GM10248 (cell line): ENCODE results near the gene PPM1G.
A peak's percentile ranks its signal among the peaks of the same experiment; 100 is the strongest.
"Not testable (repeated sequence)": the region's sequence is repeated elsewhere in the genome, so short reads cannot be mapped to it uniquely, and the experiment has no call there.

Experiments used
- CTCF ChIA-PET: fragments of 300-600 bp; sonication (Branson Sonifier 250); formaldehyde crosslinking; extraction: SDS; loops from one replicate; lab custom pipeline; 2021; ENCODE audit warnings: antibody characterized with exemption; lab: Yijun Ruan, JAX
- POLR2A ChIA-PET: fragments of 350-650 bp; sonication (Branson Sonifier 250); formaldehyde crosslinking; extraction: SDS; loops from one replicate; lab custom pipeline; 2020; ENCODE audit warnings: antibody characterized with exemption; lab: Yijun Ruan, JAX
- DNase-seq: peaks from one replicate; pipeline ENCODE4 v3.0.0; 2012; ENCODE audit errors: extremely low spot score
- TF ChIP-seq, protein P1 (sequence below): IDR thresholded peaks from 2 replicates; pipeline ENCODE4 v1.5.1; 2012; ENCODE audit warnings: mild to moderate bottlenecking, low read depth; ENCODE audit errors: extremely low read depth, missing control alignments, control extremely low read depth

PPM1G gene

DNA sequence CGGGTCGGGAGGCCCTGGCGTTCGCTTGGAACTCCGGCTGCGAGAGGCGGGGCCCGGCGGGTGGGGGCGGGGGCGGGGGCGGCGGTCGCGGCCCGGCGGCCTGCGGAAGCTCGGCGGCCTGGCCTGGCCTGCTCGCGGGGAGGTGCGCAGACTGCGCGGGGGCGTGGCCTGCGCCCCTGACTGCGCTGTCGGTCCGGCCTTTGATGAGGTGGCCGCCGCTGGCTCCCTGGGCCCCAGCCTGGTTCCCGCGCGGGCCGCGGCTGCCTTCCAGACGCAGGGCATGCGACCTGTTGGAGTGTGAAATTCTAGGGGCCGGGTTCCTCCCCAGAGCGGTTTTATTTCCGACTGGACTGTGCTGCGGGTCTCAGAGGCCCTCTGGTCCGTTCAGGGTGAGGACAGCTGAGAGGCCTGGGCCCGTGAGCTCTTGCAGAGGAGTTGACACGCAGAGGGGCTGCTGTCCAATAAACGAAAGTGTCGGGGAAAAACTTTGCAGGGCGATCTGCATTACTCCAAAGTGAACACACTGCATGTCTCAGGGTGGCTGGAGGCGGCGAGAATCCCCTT lies 19.7 kb upstream of the PPM1G start:
- POLR2A ChIA-PET: interaction anchor here (1.0 to 1.9 kb wide), 2 partner anchors 19 to 49 kb away, joined by 3 to 12 read pairs; partner anchors contain the start of gene PPM1G
- TF ChIP-seq, protein P1, sequence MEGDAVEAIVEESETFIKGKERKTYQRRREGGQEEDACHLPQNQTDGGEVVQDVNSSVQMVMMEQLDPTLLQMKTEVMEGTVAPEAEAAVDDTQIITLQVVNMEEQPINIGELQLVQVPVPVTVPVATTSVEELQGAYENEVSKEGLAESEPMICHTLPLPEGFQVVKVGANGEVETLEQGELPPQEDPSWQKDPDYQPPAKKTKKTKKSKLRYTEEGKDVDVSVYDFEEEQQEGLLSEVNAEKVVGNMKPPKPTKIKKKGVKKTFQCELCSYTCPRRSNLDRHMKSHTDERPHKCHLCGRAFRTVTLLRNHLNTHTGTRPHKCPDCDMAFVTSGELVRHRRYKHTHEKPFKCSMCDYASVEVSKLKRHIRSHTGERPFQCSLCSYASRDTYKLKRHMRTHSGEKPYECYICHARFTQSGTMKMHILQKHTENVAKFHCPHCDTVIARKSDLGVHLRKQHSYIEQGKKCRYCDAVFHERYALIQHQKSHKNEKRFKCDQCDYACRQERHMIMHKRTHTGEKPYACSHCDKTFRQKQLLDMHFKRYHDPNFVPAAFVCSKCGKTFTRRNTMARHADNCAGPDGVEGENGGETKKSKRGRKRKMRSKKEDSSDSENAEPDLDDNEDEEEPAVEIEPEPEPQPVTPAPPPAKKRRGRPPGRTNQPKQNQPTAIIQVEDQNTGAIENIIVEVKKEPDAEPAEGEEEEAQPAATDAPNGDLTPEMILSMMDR: no peak
- CTCF ChIA-PET: interaction anchor here (1.0 to 3.7 kb wide), 11 partner anchors 10 to 255 kb away, joined by 3 to 26 read pairs (median 5); partner anchors contain the start of gene PPM1G
- DNase-seq: peak; percentile 93

DNA sequence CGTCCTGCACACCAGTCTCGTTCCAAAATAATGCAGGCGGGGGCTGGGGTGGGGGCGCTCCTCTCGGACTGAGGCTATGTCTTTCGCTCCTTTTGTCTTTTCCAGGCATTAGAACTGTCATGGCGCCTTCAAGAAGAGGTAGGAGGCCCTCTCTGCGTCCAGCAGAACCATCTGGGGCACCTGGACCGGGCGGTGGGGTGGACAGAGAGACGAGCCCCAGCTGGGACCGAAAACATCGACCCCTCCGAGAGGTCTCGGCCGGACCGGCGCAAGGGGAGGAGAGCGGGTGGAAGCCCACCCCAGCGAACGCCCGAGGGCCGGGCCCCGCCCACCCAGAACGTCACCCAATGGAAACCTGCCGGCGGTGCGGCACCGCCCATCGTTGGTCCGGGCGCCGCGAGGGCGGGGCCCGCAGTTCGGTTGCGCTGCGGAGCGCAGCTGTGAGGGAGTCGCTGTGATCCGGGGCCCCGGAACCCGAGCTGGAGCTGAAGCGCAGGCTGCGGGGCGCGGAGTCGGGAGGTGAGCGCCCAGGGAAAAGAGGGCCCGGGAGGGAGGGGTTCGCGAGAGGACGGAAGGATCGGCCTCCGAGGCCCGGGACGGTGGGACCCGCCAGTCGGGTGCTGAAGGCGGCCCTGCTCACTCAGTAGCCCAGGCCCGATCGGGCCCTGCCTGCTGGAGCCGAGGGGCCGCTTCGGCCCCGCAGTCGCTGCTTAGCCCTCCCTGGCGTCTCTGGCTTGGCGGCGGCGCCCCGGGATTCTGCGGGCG lies 19.0 kb upstream of the PPM1G start, which contains the start of gene NRBP1:
NRBP1 (plus strand) TSS at position 419 of the 765 bp plus-strand sequence. CDS start 4,643 bp downstream, outside the sequence.
- ChIA-PET POLR2A (interaction anchor here (1.0 to 1.9 kb wide), 2 partner anchors 19 to 49 kb away, joined by 3 to 12 read pairs; partner anchors contain the start of gene PPM1G), CTCF (interaction anchor here (0.9 to 3.7 kb wide), 12 partner anchors 11 to 255 kb away, joined by 3 to 26 read pairs (median 4); partner anchors contain the start of genes EIF2B4 and PPM1G)
- DNase-seq: peak; percentile 97
- TF ChIP-seq, protein P1: peak; percentile 28

DNA sequence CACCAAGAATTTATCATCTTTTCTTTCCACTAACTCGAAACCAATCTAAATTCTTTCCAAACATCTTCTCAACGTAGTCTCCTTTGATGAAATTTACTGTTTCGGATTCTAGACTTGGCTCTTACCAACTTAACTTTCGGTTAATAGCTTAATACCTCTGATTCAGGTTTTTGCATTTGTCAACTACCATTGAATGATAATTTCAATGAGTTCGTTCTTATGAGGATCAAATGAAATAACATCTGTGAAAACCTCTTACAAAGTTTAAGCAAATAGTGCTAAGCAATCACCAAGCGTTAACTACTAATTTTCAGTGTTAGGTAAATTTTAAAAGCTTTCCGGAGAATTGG lies 18.4 kb upstream of the PPM1G start:
- CTCF ChIA-PET: interaction anchor here (0.9 to 3.7 kb wide), 7 partner anchors 12 to 256 kb away, joined by 3 to 14 read pairs (median 4); partner anchors contain the start of genes EIF2B4 and PPM1G
- POLR2A ChIA-PET: interaction anchor here (1.9 kb wide), 1 partner anchor 18 kb away, joined by 12 read pairs; the partner anchor contains the start of gene PPM1G
- TF ChIP-seq, protein P1: no peak
- DNase-seq: no peak

DNA sequence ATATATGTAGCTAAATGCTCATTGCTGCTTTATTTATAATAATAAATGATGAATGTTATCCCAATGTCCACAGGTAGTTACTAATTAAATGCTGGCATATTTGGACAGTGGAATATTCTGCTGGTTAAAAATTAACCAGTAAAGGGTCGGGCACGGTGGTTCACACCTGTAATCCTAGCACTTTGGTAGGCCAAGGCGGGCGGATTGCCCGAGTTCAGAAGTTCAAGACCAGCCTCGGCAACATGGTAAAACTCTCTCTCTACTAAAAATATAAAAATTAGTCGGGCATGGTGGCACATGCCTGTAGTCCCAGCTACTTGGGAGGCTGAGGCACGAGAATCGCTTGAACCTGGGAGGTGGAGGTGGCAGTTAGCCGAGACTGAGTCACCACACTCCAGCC lies 15.6 kb upstream of the PPM1G start:
- POLR2A ChIA-PET, DNase-seq: not testable (repeated sequence)
- CTCF ChIA-PET: interaction anchor here (1.4 to 1.9 kb wide), 3 partner anchors 11 to 259 kb away, joined by 3 to 4 read pairs (median 3); no protein-coding TSS in a partner anchor

DNA sequence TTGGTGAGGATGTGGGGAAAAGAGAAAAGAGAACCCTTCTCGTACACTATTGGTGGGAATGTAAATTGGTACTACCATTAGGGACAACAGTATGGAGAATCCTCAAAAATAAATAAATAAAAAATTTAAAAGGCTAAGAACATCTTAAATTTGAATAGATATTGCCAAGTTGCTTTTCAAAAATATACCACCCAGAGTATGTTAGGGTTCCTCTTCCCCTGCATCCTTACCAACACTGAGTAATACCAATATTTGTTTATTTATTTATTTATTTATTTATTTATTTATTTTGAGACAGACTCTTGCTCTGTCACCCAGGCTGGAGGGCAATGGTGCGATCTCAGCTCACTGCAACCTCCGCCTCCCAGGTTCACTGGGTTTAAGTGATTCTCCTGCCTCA lies 13.6 kb upstream of the PPM1G start:
- TF ChIP-seq, protein P1: no peak
- ChIA-PET POLR2A (no interaction called here), CTCF (interaction anchor here (1.2 kb wide), 1 partner anchor 9 kb away, joined by 3 read pairs; no protein-coding TSS in a partner anchor)
- DNase-seq: no peak

DNA sequence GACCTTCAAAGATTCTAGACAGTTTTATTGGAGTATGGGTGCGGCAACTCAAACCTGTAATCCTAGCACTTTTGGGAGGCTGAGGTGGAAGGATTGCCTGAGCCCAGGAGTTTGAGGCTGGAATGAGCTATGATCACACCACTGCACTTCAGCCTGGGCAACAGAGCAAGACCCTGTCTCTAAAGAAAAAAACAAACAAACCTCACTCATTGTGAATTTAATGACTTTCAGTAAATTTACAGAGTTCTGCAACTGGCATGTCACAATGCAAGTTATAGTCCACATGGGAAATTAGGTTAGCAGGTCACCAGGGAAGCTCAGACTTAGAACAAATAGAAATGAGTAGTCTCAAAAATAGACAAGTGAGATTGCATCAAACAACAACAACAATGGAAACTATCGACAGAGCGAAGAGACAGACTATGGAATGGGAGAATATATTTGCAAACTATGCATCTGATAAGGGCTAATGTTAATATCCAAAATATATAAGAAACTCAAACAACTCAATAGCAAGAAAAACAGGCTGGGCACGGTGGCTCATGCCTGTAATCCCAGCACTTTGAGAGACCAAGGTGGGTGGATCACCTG lies 12.4 kb upstream of the PPM1G start:
- ChIA-PET POLR2A (no interaction called here), CTCF (interaction anchor here (1.0 to 1.2 kb wide), 2 partner anchors 12 to 23 kb away, joined by 3 read pairs; no protein-coding TSS in a partner anchor)
- TF ChIP-seq, protein P1: no peak
- no peak for DNase-seq
